SKM-1 (cell line): ENCODE data around the gene CAMSAP3.
"Not testable (repeated sequence)": the region's sequence is repeated elsewhere in the genome, so short reads cannot be mapped to it uniquely, and the experiment has no call there.

Experiments
- DNase-seq: peaks from one replicate; lab custom pipeline; 2025; ENCODE audit not compliant: unreplicated experiment; lab: John Stamatoyannopoulos, UW

The CAMSAP3 gene

GRCh38 chr19:7577422-7577821 lies 18.2 kb upstream of the CAMSAP3 start:
- not testable (repeated sequence) for DNase-seq

GRCh38 chr19:7578127-7578526 lies 17.5 kb upstream of the CAMSAP3 start:
- DNase-seq, result no peak

- no peak for DNase-seq
Measured at GRCh38 chr19:7579182-7579581, 16.5 kb upstream of the CAMSAP3 start.

GRCh38 chr19:7582446-7582845 lies 13.2 kb upstream of the CAMSAP3 start:
- DNase-seq, result no peak

GRCh38 chr19:7589822-7590221 lies 5.8 kb upstream of the CAMSAP3 start:
- no peak for DNase-seq

- DNase-seq, result no peak
Measured at GRCh38 chr19:7590256-7590655, 5.4 kb upstream of the CAMSAP3 start.

- DNase-seq, result no peak
Measured at GRCh38 chr19:7596211-7596937, 711 bp downstream of the CAMSAP3 start.

GRCh38 chr19:7597689-7598088 lies 2.0 kb downstream of the CAMSAP3 start:
- DNase-seq, result no peak

GRCh38 chr19:7598180-7598579 lies 2.5 kb downstream of the CAMSAP3 start:
- no peak for DNase-seq

GRCh38 chr19:7600721-7601120 lies 5.1 kb downstream of the CAMSAP3 start:
- DNase-seq, result no peak

- DNase-seq, result no peak
Measured at GRCh38 chr19:7602240-7602934, 6.7 kb downstream of the CAMSAP3 start.

GRCh38 chr19:7602935-7603497 lies 7.4 kb downstream of the CAMSAP3 start:
- no peak for DNase-seq

- no peak for DNase-seq
Measured at GRCh38 chr19:7603919-7604318, 8.3 kb downstream of the CAMSAP3 start.

GRCh38 chr19:7605490-7606222 lies 10.0 kb downstream of the CAMSAP3 start:
- peak; percentile 29 for DNase-seq

- no peak for DNase-seq
Measured at GRCh38 chr19:7606289-7606688, 10.6 kb downstream of the CAMSAP3 start.

- DNase-seq, result no peak
Measured at GRCh38 chr19:7607212-7607873, 11.7 kb downstream of the CAMSAP3 start.

GRCh38 chr19:7607874-7608560 lies 12.4 kb downstream of the CAMSAP3 start:
- no peak for DNase-seq

GRCh38 chr19:7610491-7611240 lies 15.0 kb downstream of the CAMSAP3 start:
- no peak for DNase-seq

- DNase-seq, result no peak
Measured at GRCh38 chr19:7611541-7612279, 16.0 kb downstream of the CAMSAP3 start.
